HUDEP-2 (cell line): ENCODE results near the gene BORCS5.
A peak's percentile ranks its signal among the peaks of the same experiment; 100 is the strongest.

Experiments used
- DNase-seq, 76 experiments: peaks; one replicate each; lab custom pipeline; 2025; ENCODE audit not compliant: unreplicated experiment in 76 of 76; lab: John Stamatoyannopoulos, UW

The BORCS5 gene

DNA sequence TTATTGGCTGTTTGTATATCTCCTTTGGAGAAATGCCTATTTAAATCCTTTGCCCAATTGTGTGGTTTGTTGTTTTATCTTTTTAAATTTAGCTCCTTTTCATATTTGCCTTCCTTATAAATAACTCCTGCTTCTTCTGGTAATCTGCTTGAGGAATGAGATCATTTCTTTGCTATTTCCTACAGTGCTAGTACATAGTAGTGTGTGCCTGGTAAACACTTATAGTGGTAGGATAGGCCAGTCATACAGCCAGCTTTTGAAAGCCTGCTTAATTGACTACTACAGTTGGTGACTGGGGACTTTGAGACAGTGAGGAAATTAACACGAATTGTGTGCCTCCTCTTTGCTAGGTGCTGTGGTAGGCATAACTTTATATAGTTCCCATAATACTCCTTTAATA is 68.7 kb downstream of the BORCS5 start:
- no peak for DNase-seq

DNA sequence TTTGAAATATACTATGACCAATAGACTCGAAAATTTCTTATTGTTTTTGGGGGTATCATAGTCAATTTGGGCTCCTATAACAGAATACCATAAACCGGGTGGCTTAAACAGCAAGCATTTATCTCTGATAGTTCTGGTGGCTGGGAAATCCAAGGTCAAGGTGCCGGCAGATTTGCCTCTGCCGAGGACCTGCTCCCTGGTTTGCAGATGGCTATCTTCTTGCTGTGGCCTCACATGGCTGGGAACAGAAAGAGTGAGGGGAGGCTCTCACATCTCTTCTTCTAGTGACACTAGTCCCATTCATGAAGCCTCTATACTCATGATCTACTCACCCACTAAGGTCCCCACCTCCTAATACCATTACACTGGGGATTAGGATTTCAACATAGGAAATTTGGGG is 70.7 kb downstream of the BORCS5 start:
- no peak for DNase-seq

DNA sequence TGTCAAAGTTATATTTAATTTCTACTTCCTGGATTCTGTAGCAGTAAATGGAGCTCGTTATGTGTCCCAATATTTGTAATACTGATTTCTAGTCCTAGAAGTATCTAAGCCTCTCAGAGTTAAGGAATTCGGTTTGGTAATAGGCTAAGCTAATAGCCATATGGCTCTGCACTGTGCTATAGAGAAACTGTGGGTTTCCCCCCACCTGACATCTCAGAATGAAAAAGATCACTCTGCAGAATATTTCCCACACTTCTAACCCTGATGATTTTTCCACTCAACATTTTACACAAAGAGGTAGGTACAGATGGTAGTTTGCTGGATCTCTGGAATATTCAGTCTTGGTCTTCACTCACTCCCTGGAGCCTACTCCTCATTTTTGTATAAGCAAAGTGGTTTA is 71.2 kb downstream of the BORCS5 start:
- no peak for DNase-seq

DNA sequence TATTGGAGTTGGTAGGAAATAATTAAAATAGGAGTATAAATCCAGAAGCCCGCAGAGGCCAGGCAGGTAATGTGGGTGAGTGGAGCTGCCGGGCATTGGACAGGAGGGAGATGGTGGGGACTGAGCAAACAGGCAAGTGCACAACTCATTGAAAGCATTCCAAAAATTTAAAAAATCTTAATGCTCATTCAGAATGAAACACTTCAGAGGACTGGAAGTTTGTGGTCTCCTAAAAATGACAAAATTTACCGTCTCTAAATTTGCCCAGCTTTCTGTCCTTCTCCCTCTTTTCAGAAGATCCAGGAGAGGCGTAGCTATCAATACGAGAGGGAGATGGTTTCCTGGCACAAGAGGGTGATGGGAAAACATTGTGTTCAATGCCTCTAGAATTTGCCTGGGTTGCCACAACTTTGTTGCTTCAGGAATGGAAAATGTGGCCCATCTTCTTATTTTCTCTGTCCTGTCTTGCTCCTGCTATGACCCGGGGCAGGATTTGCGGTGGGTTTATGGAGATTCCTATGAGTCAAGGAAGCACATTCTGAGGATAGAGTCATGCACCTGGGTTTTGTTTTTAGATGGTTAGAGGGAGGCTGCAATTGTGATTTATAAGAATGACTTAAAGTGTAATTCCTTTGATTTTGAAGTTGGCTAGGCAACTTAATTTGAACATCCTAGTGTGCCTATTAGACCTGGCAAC is 72.2 kb downstream of the BORCS5 start:
- no peak for DNase-seq

DNA sequence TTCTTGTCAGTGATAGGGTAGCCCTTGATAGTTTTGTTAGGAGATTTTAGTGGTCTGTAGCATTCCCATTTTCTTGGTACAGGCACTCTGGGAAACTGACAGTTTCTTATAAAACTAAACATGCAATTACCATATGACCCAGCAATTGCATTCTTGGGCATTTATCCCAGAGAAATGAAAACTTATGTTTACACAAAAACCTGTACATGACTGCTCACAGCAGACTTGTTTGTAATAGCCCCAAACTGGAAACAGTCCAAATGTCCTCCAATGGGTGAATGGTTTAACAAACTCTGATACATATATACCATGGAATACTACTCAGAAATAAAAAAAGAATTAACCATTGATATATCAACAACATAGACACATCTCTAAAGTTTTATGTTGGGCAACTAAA is 75.5 kb downstream of the BORCS5 start:
- no peak for DNase-seq

DNA sequence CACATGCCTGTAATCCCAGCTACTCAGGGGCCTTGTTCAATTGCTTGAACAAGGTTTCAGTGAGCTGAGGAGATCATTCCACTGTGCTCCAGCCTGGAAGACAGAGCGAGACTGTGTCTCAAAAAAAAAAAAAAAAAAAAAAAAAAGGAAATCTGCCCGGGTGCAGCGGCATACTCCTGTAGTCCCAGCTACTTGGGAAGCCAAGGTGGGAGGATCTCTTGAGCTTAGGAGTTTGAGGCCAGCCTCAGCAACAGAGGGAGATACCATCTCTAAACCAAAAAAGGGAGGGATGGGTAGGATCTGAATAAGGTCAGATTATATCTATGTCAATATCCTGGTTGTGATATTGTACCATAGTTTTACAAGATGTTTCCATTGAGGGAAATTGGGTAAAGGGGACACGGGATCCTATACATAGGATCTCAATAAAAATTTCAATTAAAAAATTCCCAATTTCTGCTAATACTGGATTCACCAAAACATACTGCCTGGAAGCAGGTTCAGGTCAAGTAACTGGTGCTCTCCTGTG is 76.4 kb downstream of the BORCS5 start:
- DNase-seq: no peak

DNA sequence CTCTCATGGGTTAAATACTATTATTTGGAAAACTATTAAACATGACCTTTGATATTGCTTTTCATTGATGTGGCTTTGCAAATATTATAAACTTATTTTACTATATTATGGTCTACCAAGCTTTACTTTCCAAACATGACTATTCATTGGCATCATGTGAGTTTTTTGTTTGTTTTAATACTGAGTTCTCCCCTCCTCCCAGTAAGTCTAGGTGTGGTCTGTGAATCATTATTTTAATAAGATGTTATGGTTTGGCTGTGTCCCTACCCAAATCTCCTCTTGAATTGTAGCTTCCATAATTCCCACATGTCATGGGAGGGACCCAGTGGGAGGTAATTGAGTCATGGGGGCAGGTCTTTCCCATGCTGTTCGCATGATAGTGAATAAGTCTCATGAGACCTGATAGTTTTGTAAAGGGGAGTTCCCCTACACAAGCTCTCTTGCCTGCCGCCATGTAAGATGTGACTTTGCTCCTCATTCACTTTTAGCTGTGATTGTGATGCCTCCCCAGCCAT is 80.0 kb downstream of the BORCS5 start:
- DNase-seq: no peak

DNA sequence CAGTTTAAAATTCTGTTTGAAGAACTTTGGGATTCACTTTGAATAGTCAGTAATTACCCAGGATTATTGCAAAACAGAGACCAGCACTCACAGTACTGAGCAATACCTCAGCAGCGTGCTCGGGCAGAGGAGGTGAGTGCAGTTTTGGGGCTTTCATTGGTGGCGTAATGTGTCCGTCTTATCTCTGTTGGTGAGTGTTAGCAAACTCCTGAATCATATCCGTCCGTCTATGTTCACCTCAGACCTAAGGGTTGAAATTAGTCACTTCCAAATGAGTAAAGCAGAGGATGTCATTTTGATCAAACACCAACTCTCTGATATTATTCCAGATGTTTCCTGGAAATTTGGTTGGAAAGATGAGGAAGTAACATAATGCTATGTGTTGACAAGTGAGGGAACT is 82.8 kb downstream of the BORCS5 start:
- no peak for DNase-seq

DNA sequence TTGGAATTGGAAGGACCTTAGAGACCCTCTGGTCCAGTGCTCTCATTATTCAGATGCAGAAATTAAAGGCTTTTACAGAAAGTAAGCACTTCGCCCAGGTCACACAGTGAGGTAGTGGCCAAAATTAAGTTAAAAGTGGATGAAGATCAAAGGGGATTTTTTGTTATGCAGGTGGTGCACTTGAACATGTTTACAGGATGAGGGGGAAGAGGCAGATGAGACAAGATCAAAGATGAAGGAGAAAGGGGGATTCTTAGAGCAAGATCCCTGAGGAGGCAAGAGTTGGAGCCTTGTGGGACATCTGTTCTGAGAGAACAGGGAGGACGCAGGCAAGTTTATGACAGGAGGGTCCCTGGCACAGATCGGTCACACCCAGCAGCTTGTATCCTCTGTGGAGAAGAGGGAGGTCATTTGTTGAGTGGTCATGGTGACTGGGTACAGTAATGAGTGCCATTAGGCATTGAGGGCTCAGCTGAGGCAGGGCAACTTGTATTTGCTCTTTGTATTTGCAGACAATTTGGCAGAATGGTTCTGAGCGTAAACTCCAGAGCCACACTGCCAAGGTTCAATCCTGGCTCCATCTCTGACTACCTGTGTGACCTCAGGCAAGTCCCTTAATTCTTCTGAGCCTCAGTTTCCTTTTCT is 84.0 kb downstream of the BORCS5 start:
- DNase-seq: no peak

DNA sequence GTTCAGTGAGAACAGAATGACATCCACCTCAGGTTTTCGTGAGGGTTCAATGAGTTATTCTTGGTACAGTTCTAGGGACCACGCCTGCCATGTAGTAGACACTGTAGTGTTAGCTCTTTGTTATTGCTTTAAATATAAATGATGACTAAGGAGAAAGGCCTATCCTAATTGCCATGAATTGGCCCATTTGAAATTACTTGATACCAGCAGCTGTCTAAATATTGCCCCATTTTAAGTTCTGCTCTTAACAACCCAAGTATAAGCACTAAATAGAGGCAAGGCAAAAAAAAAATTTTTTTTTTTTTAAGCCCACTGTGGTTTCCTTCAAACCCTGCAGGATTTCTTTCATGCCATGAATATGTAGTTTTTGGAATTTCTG is 84.5 kb downstream of the BORCS5 start:
- DNase-seq: no peak

DNA sequence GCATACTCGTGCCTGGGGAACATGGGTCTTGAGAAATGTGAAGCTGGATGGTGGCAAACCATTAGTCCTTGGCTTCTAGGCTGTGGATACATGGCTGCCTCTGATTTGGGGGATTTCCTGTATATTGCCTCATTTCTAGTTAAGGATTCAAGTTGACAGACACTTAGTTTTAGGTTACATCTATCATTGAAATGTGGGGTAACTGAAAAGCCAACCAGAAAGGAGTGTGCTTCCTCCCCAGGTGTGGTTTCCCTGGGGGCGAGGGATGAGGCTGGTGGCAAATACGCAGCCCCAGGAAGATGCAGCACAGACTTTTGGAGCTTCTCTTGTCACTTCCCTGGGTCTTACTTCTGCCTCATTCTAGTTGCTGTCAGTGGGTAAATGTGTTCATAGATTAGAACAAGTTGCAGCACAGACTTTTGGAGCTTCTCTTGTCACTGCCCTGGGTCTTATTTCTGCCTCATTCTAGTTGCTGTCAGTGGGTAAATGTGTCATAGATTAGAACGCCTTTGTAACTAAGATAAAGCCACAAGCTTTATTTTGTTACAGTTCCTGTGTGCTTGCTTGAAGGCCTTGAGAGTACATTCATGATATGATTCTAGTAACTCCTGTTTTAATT is 85.1 kb downstream of the BORCS5 start:
- DNase-seq: peak in 51 of 76 experiments; percentile 5 to 85 (median 47)

DNA sequence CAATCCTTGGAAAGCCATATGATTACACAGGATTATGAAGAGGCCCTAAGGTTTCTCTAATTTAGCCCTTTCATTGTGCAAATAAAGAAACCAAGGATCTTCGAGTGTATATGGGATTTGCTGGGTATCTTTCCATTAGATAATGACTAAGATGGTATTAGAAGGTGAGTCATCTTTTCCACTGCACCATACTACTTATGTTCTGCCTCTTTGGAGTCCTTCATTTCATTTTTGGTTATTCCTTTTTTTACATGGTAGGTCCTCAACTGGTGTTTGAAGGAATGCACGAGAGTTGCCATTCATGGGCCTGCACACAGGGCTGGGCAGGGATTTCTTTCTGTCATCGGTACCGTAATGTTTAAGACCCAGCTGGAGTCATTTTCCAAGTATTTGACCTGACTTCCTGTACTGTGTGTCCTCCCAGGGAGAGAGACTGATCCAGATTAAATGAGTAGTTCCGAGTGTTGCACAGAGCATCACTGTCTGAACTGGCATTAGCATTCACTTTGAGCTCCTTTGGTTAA is 85.7 kb downstream of the BORCS5 start:
- DNase-seq: peak in 7 of 76 experiments; percentile 9 to 55 (median 42)

DNA sequence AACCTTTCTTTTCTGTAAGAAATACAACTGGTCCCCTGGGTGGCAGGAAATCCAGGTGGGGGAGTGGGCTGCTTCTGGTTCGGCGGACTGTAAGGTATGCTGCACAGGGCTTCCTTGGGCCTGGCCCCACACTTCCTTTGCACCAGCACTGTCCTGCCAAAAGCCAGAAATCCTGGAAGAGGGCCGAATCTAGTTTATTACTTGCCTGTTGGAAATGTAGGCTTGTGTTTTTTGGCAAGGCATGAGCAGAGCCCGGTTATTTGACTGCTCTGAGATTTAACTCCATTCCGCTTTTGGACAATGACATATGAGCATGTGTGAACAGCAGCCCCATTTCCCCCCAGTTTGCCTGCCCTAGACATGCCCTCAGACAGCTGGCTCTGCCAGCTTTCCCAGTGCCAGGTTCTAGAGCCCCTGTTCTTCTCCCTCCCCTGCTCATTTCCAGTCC is 86.6 kb downstream of the BORCS5 start:
- no peak for DNase-seq

DNA sequence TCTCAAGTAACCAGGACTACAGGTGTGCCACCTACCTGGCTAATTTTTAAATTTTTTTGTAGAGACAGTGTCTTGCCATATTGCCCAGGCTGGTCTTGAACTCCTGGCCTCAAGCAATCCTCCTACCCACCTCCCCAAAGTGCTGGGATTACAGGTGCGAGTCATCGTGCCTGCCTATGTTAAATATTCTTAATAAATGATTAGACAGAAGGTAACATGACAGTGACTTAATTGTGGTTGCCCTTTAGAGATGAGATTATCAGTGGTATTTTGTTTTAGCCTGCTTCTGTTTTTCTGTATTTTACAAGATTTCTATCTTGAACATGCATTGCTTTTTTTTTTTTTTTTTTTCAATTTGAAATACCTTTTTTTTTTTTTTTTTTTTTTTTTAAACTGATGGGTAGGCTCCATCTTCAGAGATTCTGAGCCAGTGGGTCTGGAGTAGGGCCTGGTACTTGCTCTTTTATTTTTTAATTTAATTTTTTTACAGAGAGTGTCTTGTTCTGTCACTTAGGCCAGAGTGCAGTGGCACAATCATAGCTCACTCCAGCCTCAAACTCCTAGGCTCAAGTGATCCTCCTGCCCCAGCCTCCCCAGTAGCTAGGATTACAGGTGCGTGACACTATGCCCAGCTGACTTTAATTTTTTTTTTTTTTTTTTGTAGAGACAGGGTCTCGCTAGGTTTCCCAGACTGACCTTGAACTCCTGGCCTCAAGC is 88.4 kb downstream of the BORCS5 start:
- DNase-seq: no peak

DNA sequence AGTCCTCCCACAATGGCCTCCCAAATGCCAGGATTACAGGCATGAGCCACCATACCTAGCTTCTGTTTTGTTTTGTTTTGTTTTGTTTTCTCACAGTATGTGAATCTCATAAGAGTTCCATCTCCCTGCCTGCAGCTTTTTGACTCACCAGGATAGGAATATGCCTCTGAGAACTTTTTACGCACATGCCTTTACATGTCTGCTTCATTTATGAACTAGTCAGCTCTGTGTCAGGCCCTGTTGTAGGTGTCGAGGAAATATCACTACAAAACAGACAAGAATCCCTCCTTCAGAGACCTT is 89.0 kb downstream of the BORCS5 start:
- DNase-seq: no peak

DNA sequence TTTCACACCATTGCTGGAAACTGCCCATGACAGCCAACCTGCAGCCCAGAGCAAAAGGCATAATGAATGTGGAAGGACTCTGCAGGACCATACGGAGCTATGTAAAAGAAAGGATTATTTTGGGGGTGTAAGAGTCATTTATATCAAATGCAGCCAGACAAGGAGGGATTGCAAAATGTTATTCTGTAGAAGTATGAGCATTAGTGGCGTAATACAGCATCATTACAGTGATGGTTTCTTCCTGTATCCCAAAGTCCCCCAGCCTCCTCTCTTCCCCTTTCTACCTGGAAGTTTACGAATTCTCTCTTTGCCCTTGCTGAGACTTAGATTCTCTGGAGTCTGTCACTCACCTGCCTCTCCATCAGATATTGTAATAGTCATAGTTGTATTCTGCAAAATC is 89.9 kb downstream of the BORCS5 start:
- no peak for DNase-seq

DNA sequence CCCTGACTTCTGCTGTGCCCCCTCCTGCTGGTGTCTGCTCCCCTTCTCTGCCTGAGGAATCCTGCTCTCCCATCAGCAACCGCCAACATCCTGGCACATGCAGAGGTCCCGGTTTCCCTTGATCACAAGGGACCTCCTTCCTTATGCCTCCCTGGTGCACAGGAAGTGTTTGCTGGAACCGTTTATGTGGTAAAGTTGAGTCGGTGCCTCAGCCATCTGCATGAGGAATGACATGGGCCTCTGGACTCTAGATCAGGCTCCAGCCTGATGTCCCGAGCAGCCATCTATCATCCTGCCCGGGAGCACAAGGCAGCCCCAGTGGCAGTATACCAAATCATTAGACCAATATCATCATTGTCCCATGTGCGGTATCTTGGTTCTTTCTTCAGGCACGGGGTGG is 90.4 kb downstream of the BORCS5 start:
- no peak for DNase-seq

DNA sequence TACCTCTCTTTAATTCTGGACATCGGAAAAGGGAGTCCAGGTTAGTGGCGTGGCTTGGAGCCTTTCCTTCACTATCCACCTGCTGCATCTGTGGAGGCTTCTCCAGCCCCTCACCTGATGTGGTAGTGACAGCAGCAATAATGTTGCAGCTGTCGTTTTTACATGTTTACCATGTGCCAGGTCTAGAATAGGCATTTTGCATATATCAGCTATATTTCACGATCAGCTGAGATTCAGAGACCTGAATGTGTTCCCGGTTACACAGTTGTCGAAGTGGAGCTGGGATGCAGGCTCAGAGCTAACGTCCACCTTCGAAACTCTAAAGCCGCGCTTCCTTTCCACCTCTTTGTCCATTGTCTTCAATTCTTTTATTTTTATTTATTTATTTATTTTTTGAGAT is 91.0 kb downstream of the BORCS5 start:
- no peak for DNase-seq

DNA sequence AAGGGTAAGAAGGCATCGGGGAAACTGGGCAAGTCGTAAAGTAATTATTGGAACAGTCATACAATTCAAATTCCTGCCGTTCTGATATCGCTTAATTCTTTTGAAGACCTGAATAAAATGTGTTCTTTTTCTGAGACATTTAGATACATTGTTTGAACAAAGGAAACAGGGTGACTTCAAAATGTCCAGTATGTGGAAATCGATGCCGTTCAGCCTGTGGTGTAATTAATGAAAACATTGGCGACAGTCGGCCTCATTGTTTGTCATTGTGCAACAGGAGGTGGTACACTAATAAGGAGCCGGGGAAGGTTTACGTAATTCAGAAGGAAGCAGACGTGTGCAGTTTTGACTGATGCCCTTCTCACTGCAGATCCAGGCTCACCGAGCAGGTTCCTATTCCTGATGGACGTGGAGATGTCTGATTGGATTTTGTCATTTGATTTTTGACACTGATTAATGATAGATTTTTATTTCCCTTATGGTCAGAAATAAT is 92.7 kb downstream of the BORCS5 start:
- no peak for DNase-seq

DNA sequence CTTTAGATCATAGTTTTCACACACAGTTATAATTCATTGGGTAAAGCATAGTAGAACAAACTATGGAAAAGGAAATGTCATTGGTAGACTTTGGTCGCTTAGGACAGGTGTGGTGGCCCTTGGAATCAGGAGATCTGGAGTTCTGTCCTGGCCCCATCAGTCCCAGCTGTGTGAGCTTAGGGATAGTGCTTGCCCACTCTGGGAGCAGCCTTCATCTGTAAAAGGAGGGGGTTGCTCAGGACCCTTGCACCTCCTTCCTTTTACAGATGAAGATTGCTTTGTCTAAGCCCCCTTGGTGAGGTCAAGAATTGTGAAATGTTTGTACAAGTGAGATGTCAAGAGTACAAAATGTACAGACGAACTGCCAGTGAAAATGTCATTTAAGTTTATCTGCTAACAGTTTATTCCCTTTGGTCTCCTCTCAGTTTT is 93.2 kb downstream of the BORCS5 start:
- DNase-seq: no peak

DNA sequence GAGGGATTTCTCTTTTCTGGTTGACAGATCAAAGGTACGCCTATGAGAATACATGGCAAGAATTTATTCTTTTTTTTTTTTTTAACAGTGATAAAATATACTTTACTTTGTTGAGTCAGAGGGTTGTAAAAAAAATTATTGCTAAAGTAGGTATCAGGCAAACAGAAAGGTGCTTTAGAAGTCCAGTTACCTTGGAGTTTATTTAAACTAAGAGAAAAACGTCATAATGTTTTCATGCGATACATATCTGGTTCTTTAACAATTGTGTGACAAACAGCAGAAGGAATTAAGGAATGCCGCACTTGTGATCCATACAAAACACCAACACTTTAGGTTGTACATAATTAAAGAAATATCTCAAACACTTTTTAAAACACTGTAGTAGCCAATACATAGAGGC is 94.2 kb downstream of the BORCS5 start:
- DNase-seq: no peak
